HG02973 (cell line): ENCODE results near the gene EVX2.

ENCODE experiments used
- ATAC-seq: cut with Tn5 transposase; IDR thresholded peaks from one replicate; pipeline ENCODE4 v1.9.1; 2021; ENCODE audit warnings: moderate library complexity; ENCODE audit not compliant: unreplicated experiment

Gene EVX2

GRCh38 chr2:176122052-176122682 lies 38.4 kb upstream of the EVX2 start:
- ATAC-seq, result no peak

GRCh38 chr2:176121190-176122051 lies 37.7 kb upstream of the EVX2 start:
- no peak for ATAC-seq

- no peak for ATAC-seq
These were observed 36.8 kb upstream of the EVX2 start for GRCh38 chr2:176120364-176121189.

DNA sequence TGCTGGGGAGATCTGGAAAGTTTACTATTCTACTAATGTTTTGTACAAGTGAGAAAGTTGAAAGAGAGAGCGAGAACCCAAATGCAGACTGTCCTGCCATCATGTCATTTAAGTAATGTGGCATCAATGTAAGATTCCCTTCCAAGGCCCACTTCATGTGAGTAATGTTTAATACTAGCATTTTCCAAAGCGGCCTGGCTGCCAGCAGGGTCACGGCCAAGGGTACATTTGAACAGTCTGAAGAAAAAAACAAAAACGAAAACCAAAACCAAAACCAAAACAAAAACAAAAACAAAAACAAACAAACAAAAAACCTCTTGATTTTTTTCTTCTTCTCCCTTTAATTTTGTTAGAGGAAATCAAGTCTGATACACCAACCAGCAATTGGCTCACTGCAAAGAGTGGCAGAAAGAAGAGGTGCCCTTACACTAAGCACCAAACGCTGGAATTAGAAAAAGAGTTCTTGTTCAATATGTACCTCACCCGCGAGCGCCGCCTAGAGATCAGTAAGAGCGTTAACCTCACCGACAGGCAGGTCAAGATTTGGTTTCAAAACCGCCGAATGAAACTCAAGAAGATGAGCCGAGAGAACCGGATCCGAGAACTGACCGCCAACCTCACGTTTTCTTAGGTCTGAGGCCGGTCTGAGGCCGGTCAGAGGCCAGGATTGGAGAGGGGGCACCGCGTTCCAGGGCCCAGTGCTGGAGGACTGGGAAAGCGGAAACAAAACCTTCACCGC lies 35.0 kb upstream of the EVX2 start:
- no peak for ATAC-seq

DNA sequence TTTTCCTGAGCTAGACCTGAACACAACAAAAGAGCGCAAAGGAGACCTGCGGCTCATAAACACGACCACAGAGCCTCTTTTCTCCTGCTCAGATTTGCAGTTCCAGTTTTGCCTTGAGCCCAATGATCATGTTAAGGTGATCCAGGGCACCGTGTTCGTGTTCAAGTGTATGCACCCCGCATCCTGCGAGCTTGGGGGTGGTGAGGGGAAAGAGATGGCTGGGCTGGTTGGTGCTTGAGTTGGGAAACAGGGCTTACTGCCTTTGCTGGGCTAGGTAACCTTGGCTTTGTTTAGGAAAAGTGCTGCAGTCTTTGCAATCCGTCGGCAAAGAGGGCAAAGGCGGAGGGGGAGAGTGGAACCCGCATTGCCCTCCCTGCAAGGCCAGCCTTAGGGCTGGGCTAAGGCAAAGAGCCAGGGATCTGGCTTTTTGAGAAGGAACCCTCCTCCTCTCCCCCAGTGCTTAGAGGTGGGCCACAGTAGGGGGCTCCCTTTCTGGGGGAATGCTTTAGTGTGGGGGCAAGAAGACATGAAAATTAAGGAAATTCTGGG lies 34.1 kb upstream of the EVX2 start:
- no peak for ATAC-seq

- ATAC-seq, result no peak
These were observed 33.5 kb upstream of the EVX2 start for GRCh38 chr2:176117162-176117822.

DNA sequence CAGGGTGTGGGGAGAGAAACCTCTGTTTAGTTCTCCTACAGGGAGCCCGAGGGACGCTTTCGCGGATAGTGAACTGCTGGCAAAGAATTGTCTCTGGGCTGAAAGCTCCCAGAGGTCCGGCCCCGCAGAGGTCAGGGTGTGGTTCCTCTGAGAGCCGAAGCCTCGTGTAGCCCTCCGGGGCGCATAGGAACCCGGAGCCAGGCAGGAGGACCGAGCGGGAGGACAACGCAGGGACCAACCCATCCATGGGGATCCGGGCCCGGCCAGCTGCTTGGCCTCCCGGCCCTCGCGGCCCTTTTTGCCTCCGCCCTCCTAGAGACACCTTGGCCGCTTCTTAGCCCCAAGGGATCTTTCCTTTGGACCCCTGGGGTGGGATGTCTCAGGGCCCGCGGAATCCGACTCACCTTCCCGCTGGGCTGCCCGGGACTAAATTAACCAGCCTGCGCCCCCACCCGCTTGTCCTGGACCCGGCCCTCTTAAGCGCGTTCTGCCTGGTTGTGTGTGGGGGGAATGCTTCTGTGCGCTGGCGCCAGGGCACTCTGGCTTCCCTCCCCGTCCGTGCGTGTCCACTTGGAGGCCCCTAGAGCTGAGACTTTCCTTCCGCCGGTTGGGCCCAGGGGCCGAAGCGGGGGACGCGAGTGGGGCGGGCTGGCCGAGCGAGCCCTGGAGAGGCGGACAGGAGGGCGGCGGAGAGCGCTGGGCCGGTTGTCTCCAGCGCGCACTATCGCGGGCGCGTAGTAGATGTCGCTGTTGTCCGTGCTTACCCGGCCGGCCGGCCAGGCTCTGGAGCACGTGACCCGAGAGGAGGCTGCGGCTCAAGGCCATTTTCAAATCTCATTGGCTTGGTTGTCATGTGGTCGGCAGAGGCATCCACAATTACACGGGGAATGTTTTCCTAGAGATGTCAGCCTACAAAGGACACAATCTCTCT lies 32.4 kb upstream of the EVX2 start, which contains the start of gene HOXD10:
Gene HOXD10 (plus strand): TSS at position 896 of the 931 bp plus-strand sequence. CDS start 56 bp downstream, outside the sequence.
- ATAC-seq, result no peak

GRCh38 chr2:176114930-176115625 lies 31.3 kb upstream of the EVX2 start:
- ATAC-seq, result no peak

- no peak for ATAC-seq
These were observed 30.6 kb upstream of the EVX2 start for GRCh38 chr2:176114120-176114929.

DNA sequence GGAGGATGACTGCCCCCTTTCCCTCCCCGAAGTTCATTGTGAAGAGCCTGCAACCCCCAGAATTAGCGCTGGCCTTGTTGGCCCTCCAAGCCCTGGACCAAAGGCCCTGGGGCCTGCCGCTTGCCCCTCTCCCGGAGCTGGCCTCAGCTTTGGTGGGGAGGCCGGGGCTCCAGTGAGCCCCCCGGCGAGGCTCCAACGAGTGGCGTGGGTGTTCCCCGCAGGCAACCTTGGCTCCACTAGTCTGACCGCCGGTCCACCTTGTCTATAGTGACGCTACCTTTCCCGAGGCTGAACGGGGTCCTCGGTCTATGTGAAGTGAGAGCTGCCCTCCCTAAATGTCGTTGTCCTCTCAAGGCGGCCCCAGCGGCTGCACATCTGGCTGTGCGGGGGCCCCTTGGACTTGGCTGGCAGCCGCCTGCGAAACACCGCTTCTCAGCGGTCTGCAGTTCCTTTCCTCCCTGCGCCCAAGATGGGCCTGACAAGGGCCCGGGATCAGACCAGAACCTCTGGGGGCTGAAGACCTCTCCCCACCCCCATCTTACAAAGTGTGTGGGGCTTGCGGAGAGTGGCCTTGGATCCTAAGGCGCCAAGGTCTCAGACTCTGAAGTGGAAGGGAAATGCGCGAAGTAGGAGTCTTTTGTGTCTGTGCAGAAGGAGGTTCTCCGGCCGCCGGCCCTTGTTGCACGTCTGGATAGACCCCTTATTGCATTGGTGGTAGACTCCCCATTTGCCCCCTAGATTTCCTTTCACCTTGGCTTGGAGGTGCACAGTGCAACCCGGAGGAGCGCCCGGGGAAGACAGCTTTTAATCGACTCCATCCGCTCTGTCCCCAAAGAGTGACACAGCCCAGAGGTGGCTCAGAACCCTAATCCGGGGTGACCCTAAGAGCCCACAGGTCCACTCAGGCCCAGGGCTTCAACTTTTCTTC lies 28.9 kb upstream of the EVX2 start:
- ATAC-seq, result no peak

- ATAC-seq, result no peak
These were observed 28.1 kb upstream of the EVX2 start for GRCh38 chr2:176111846-176112374.

DNA sequence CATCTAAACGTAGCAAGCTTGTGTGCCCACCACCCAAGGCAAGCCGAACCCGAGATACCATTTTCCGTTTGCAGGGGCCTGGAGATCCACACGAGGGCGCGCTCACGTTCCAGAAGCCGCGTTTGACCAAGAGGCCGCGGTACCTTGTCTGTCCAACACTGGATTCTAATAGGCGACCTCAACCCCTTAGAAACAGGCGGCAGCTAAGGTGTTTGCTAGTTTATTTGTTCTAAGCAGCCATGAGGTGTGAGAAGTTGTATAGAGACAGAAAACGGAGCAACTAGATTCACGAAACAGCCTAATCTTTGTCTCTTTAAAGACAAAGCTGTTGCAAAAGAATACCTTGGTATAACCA lies 27.5 kb upstream of the EVX2 start:
- no peak for ATAC-seq

DNA sequence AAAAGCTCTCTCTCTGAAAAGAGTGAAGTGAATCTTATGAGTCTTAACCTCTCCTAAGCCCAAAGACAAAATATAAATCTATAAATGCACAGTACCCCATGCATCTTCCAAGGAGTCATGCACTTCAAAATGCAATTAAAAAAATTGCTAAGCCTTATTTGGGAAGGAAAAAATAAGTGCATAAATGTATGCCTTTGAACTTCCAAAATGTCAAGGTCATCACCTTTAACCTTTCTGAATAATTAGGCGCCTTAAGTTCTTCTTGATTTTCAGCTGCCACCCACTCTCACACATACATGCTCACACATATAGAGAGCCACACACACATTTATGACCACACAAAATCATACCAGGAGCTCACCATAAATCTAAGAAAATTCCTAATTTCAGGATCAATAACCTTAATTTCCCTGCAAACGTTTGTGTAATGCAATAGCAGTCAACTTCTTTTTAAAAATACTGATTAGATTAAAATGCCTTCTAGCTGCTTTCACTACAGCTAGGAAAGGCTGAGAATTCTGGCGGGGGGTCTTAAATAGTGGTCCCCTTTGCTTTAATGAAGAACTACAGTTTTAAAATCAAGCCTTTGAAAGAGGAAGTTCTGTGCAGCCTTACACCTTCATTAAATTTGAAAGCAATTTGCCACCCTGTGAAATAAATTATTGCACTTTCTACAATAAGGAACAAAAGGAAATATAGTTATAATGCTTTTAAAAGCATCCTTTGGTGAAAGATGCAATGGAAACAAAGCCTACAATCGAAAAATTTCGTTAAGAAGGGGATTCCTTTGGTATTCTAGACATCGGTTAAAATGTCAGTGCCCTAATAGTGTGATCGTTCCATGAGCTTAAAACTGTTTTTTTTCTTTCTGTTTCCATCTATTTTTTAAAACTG lies 26.9 kb upstream of the EVX2 start:
- ATAC-seq, result no peak

- no peak for ATAC-seq
These were observed 26.2 kb upstream of the EVX2 start for GRCh38 chr2:176109946-176110345.

DNA sequence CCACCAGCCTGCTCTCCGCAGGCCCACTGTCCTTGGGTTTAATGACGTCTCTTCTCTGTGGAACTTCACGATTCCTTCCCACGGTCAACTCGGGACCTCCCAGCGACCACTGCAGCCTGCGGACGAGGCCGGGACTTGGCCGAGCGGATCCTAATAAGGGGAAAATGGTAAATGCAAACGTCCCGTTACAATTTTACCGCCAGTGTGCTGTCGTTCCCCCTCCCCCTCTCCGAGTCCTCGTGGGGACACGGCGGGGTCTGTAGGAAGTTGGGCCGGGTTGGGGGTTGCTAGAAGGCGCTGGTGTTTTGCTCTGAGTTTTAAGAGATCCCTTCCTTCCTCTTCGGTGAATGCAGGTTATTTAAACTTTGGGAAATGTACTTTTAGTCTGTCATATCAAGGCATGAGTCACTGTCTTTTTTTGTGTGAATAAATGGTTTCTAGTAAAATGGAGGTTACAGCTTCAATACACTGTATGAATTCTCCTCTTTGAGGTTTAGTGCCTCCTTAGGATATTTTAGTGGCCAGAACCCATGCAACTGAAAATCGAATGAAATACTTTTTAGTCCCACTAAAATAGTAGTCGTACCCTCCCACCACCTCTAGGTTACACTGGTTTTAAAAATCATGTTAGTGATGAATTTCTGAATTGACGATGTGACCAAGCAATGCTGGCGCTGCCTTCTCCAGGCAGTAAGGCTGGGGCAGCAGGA lies 25.6 kb upstream of the EVX2 start:
- no peak for ATAC-seq
